Superior temporal gyrus (tissue), 1 donor: ENCODE results near the gene PAX7.
"Not testable (repeated sequence)": the region's sequence is repeated elsewhere in the genome, so short reads cannot be mapped to it uniquely, and the experiment has no call there.

Experiments
- DNase-seq: peaks from one replicate; pipeline ENCODE4 v3.0.0-alpha.2; 2016; ENCODE audit errors: extremely low spot score

The PAX7 gene

GRCh38 chr1:18658831-18659230, 28.2 kb downstream of the PAX7 start:
- DNase-seq = no peak

- DNase-seq = no peak
Measured at GRCh38 chr1:18661404-18662285, 31.0 kb downstream of the PAX7 start.

- no peak for DNase-seq
Measured at GRCh38 chr1:18662286-18662639, 31.6 kb downstream of the PAX7 start.

- DNase-seq = no peak
Measured at GRCh38 chr1:18666317-18666920, 35.8 kb downstream of the PAX7 start.

GRCh38 chr1:18667333-18667732, 36.7 kb downstream of the PAX7 start:
- DNase-seq = no peak

GRCh38 chr1:18668046-18668445, 37.4 kb downstream of the PAX7 start:
- no peak for DNase-seq

GRCh38 chr1:18668750-18669404, 38.2 kb downstream of the PAX7 start:
- no peak for DNase-seq

- no peak for DNase-seq
Measured at GRCh38 chr1:18670121-18670867, 39.6 kb downstream of the PAX7 start.

- DNase-seq = no peak
Measured at GRCh38 chr1:18670868-18671225, 40.2 kb downstream of the PAX7 start.

GRCh38 chr1:18673976-18674375, 43.3 kb downstream of the PAX7 start:
- DNase-seq = no peak

- DNase-seq = no peak
Measured at GRCh38 chr1:18676332-18676781, 45.7 kb downstream of the PAX7 start.

GRCh38 chr1:18681423-18681835, 50.8 kb downstream of the PAX7 start:
- DNase-seq = peak; percentile 20

GRCh38 chr1:18682375-18682774, 51.7 kb downstream of the PAX7 start:
- no peak for DNase-seq

- DNase-seq = no peak
Measured at GRCh38 chr1:18684303-18684702, 53.7 kb downstream of the PAX7 start.

GRCh38 chr1:18686540-18686939, 55.9 kb downstream of the PAX7 start:
- no peak for DNase-seq

- no peak for DNase-seq
Measured at GRCh38 chr1:18687273-18687672, 56.6 kb downstream of the PAX7 start.

GRCh38 chr1:18691648-18692047, 61.0 kb downstream of the PAX7 start:
- no peak for DNase-seq

- DNase-seq = no peak
Measured at GRCh38 chr1:18693256-18694098, 62.8 kb downstream of the PAX7 start.

- not testable (repeated sequence) for DNase-seq
Measured at GRCh38 chr1:18694289-18694688, 63.6 kb downstream of the PAX7 start.

- no peak for DNase-seq
Measured at GRCh38 chr1:18697541-18697940, 66.9 kb downstream of the PAX7 start.

GRCh38 chr1:18700530-18700929, 69.9 kb downstream of the PAX7 start:
- DNase-seq = no peak
